Transverse colon (tissue), 4 donors: ENCODE results near the gene FFAR3.
"Not testable (repeated sequence)": the region's sequence is repeated elsewhere in the genome, so short reads cannot be mapped to it uniquely, and the experiment has no call there.

Source experiments
- CTCF ChIP-seq, 5 experiments: fragments of 200-600 bp in 3 of 5; fragments of 450-650 bp in 2 of 5; sonication (generic) in 3 of 5; IDR thresholded peaks; 1 replicate in 2 of 5; 2 replicates in 3 of 5; pipeline ENCODE4 v1.5.1; 2016 to 2017; ENCODE audit warnings: antibody characterized with exemption in 5 of 5, inconsistent platforms in 3 of 5, mild to moderate bottlenecking in 2 of 5, moderate library complexity in 1 of 5
- EP300 ChIP-seq: sonication (generic); formaldehyde crosslinking; IDR thresholded peaks from one replicate; pipeline ENCODE4 v1.6.1; 2017; ENCODE audit warnings: antibody characterized with exemption, low read depth
- POLR2A ChIP-seq: fragments of 450-650 bp; IDR thresholded peaks from one replicate; pipeline ENCODE4 v1.6.1; 2016; ENCODE audit warnings: antibody characterized with exemption, mild to moderate bottlenecking, moderate library complexity
- POLR2AphosphoS5 ChIP-seq, 3 donors: sonication (generic); formaldehyde crosslinking; IDR thresholded peaks; one replicate each; pipeline ENCODE4 v1.6.1; 2016; ENCODE audit warnings: antibody characterized with exemption in 3 of 3

GRCh38 chr19:35360081-35360480 lies 1.8 kb downstream of the FFAR3 start:
- not testable (repeated sequence) for TF ChIP-seq CTCF (IDR thresholded peaks at IDR 0.05); EP300; POLR2A; POLR2AphosphoS5 (IDR thresholded peaks at IDR 0.05)
